ENCODE data around the gene TMEM130.

Gene TMEM130

DNA sequence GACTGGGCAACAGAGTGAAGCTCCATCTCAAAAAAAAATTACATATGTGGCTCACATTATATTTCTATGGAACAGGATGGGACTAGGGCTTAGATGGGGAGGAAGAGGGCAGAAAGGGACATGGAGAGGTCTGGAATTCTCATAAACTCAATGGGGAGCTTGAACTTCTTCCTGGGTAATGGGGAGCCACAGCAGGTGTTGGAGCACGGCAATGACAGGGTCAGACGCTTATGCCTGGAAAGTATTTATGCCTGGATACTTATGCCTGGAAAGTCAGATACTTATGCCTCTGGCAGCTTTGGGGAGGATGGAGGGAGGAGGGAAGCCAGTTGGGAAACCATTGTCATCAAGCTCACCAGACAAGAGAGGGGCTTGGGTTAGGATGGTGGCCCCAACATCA lies 36.8 kb downstream of the TMEM130 start:
- H3K9ac ChIP-seq (ENCODE audit: low read depth in 1 of 2, low read length in 2 of 2) = no peak overlapping the region
- H3K27ac ChIP-seq (ENCODE audit: low read depth in 2 of 2, low read length in 2 of 2) = no peak overlapping the region
- H3K27me3 ChIP-seq (ENCODE audit: control insufficient read depth in 2 of 2, insufficient read depth in 2 of 2, low read length in 2 of 2) = no peaks in the 10 kb centered on the region
- H3K4me1 ChIP-seq (ENCODE audit: control insufficient read depth in 2 of 2, insufficient read depth in 2 of 2, low read length in 2 of 2) = no peaks in the 10 kb centered on the region
- no peaks in the 10 kb centered on the region for H3K9me3 ChIP-seq (ENCODE audit: control insufficient read depth in 2 of 2, low read length in 2 of 2)
- H3K4me3 ChIP-seq (ENCODE audit: low read length in 2 of 2) = no peak overlapping the region
- no peaks in the 10 kb centered on the region for H3K36me3 ChIP-seq (ENCODE audit: control insufficient read depth in 2 of 2, insufficient read depth in 2 of 2, low read length in 2 of 2)

DNA sequence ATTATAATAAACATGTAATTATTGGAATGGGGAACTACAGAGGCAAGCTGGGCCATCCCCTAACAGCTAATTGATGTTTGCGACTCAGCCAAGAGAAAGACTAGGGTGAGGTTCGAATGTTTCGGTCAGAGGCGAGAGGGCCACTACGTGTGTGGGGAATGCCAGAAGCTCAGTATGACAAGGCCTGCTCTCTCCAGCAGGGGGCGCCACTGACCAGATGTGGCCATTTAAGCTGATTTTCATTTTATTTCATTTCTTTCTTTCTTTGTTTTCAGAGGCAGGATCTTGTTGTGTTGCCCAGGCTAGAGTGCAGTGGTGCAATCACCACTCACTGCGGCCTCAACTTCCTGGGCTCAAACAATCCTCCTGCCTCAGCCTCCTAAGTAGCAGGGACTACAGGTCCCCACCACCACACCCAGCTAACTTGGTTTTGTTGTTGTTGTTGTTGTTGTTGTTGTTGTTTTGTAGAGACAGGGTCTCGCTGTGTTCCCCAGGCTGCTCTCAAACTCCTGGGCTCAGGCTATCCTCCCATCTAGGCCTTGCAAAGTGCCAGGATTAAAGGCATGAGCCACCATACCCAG lies 38.1 kb downstream of the TMEM130 start:
- no peak overlapping the region for H3K9ac ChIP-seq (ENCODE audit: low read depth in 1 of 2, low read length in 2 of 2)

DNA sequence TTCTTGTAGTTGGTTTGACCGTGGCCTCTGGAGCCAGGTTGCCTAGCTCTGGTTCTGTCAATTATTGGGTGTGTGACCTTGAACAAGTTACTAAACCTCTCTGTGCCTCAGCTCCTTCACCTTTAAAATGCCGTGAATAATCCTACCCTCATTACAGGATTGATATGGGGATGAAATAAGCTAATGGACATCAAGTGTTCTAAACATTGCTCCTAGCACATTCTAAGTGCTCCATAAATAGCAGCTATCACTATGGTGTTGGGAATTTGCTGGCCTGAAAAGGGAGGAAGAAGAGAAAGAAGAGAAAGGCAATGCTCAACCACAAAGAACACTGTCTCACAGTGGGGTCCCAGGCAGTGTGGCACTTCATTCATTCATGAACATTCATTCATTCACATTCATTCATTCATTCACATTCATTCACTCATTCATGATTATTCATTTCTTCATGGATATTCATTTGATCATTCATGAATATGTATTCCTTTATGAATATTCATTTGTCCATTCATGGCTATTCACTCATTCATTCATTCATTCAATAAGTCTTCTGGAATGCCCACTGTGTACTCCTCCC lies 38.8 kb downstream of the TMEM130 start:
- Histone ChIP-seq H3K36me3 (ENCODE audit: control insufficient read depth in 2 of 2, insufficient read depth in 2 of 2, low read length in 2 of 2) (no peaks in the 10 kb centered on the region), H3K27me3 (ENCODE audit: control insufficient read depth in 2 of 2, insufficient read depth in 2 of 2, low read length in 2 of 2) (no peaks in the 10 kb centered on the region), H3K9ac (ENCODE audit: low read depth in 1 of 2, low read length in 2 of 2) (no peak overlapping the region), H3K4me3 (ENCODE audit: low read length in 2 of 2) (no peak overlapping the region), H3K27ac (ENCODE audit: low read depth in 2 of 2, low read length in 2 of 2) (no peak overlapping the region), H3K9me3 (ENCODE audit: control insufficient read depth in 2 of 2, low read length in 2 of 2) (no peaks in the 10 kb centered on the region), H3K4me1 (ENCODE audit: control insufficient read depth in 2 of 2, insufficient read depth in 2 of 2, low read length in 2 of 2) (no peaks in the 10 kb centered on the region)

More for the DNA sequence above, 38.1 kb downstream of the TMEM130 start:
- Histone ChIP-seq H3K27ac (ENCODE audit: low read depth in 2 of 2, low read length in 2 of 2) (no peak overlapping the region), H3K4me3 (ENCODE audit: low read length in 2 of 2) (no peak overlapping the region), H3K4me1 (ENCODE audit: control insufficient read depth in 2 of 2, insufficient read depth in 2 of 2, low read length in 2 of 2) (no peaks in the 10 kb centered on the region), H3K9me3 (ENCODE audit: control insufficient read depth in 2 of 2, low read length in 2 of 2) (no peaks in the 10 kb centered on the region), H3K27me3 (ENCODE audit: control insufficient read depth in 2 of 2, insufficient read depth in 2 of 2, low read length in 2 of 2) (no peaks in the 10 kb centered on the region), H3K36me3 (ENCODE audit: control insufficient read depth in 2 of 2, insufficient read depth in 2 of 2, low read length in 2 of 2) (no peaks in the 10 kb centered on the region)

DNA sequence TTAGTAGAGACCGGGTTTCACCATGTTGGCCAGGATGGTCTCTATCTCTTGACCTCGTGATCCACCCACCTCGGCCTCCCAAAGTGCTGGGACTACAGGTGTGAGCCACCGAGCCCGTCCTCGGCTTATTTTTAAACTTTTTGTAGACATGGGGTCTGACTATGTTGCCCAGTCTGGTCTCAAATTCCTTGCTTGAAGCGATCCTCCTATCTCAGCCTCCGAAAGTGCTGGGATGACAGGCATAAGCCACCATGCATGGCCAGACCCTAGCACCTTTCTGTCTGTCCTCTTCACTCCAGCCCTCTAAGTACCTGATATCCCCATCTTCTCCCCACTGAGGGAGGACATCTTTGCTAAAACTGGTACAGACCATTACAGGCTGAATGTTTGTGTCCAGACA lies 41.4 kb downstream of the TMEM130 start:
- no peaks in the 10 kb centered on the region for H3K4me1 ChIP-seq (ENCODE audit: control insufficient read depth in 2 of 2, insufficient read depth in 2 of 2, low read length in 2 of 2)

DNA sequence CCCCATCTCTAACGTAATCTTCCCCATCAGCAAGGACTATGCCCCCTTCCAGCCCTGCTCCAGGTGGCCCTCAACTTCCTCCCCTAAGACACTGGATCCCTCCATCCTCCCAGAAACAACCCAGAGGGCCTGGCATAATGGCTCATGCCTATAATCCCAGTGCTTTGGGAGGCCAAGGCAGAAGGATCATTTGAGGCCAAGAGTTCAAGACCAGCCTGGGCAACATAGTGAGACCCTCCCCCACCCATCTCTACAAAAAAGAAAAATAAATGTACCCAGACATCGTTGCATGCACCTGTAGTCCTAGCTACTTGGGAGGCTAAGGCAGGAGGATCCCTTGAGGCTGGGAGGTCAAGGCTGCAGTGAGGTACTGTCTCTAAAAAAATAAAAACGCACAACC lies 42.6 kb downstream of the TMEM130 start:
- H3K36me3 ChIP-seq (ENCODE audit: control insufficient read depth in 2 of 2, insufficient read depth in 2 of 2, low read length in 2 of 2) = no peaks in the 10 kb centered on the region
- no peaks in the 10 kb centered on the region for H3K27me3 ChIP-seq (ENCODE audit: control insufficient read depth in 2 of 2, insufficient read depth in 2 of 2, low read length in 2 of 2)
- no peaks in the 10 kb centered on the region for H3K4me1 ChIP-seq (ENCODE audit: control insufficient read depth in 2 of 2, insufficient read depth in 2 of 2, low read length in 2 of 2)
- H3K4me3 ChIP-seq (ENCODE audit: low read length in 2 of 2) = no peak overlapping the region
- no peaks in the 10 kb centered on the region for H3K9me3 ChIP-seq (ENCODE audit: control insufficient read depth in 2 of 2, low read length in 2 of 2)
- no peak overlapping the region for H3K27ac ChIP-seq (ENCODE audit: low read depth in 2 of 2, low read length in 2 of 2)
- H3K9ac ChIP-seq (ENCODE audit: low read depth in 1 of 2, low read length in 2 of 2) = no peak overlapping the region

More for the DNA sequence above, 41.4 kb downstream of the TMEM130 start:
- Histone ChIP-seq H3K4me3 (ENCODE audit: low read length in 2 of 2) (no peak overlapping the region), H3K9me3 (ENCODE audit: control insufficient read depth in 2 of 2, low read length in 2 of 2) (no peaks in the 10 kb centered on the region), H3K9ac (ENCODE audit: low read depth in 1 of 2, low read length in 2 of 2) (no peak overlapping the region), H3K27ac (ENCODE audit: low read depth in 2 of 2, low read length in 2 of 2) (no peak overlapping the region), H3K36me3 (ENCODE audit: control insufficient read depth in 2 of 2, insufficient read depth in 2 of 2, low read length in 2 of 2) (no peaks in the 10 kb centered on the region), H3K27me3 (ENCODE audit: control insufficient read depth in 2 of 2, insufficient read depth in 2 of 2, low read length in 2 of 2) (no peaks in the 10 kb centered on the region)

DNA sequence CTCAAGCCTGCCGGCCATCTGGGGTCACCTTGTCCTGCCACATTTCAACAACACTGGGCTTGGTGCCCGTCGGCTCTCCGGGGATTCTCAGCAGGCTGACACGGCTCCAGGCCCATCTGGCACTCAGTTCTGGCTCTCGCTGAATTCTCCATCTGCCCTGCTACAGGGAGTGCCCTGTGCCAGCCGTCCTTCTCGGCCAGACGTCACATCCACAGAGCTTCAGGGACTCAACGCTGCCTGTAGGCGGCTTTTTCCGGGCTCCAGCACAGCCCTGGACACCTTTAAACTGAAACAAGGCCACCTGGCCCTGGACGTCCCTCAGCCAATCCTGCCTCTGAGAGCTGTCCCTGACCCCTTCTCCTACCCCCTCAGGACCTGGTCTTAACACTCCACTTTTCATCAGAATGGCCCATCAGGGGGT lies 43.0 kb downstream of the TMEM130 start:
- no peaks in the 10 kb centered on the region for H3K36me3 ChIP-seq (ENCODE audit: control insufficient read depth in 2 of 2, insufficient read depth in 2 of 2, low read length in 2 of 2)
- H3K4me3 ChIP-seq (ENCODE audit: low read length in 2 of 2) = no peak overlapping the region
- H3K4me1 ChIP-seq (ENCODE audit: control insufficient read depth in 2 of 2, insufficient read depth in 2 of 2, low read length in 2 of 2) = no peaks in the 10 kb centered on the region
- no peaks in the 10 kb centered on the region for H3K27me3 ChIP-seq (ENCODE audit: control insufficient read depth in 2 of 2, insufficient read depth in 2 of 2, low read length in 2 of 2)
- no peak overlapping the region for H3K27ac ChIP-seq (ENCODE audit: low read depth in 2 of 2, low read length in 2 of 2)
- no peaks in the 10 kb centered on the region for H3K9me3 ChIP-seq (ENCODE audit: control insufficient read depth in 2 of 2, low read length in 2 of 2)
- H3K9ac ChIP-seq (ENCODE audit: low read depth in 1 of 2, low read length in 2 of 2) = no peak overlapping the region

DNA sequence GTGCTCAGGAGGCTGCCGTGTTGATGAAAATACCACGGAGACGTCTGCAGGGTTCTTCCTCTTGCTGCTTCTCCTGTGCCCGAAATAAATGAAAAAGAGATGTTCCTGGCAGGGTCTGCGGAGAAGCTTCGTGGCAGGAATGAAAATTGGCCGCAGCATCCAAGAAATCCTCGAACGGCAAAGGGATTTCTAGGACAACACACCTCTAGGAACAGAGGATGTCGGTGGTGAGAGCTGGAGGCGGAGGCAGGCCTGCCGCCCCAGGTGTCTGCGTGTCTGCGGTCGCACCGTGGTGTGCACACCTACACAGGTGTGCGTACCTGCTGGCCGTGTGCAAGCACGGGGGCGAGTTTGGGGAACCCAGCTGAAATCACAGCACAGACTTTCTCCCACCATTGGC lies 43.4 kb downstream of the TMEM130 start:
- no peaks in the 10 kb centered on the region for H3K9me3 ChIP-seq (ENCODE audit: control insufficient read depth in 2 of 2, low read length in 2 of 2)
- H3K4me3 ChIP-seq (ENCODE audit: low read length in 2 of 2) = no peak overlapping the region
- no peaks in the 10 kb centered on the region for H3K4me1 ChIP-seq (ENCODE audit: control insufficient read depth in 2 of 2, insufficient read depth in 2 of 2, low read length in 2 of 2)
- H3K36me3 ChIP-seq (ENCODE audit: control insufficient read depth in 2 of 2, insufficient read depth in 2 of 2, low read length in 2 of 2) = no peaks in the 10 kb centered on the region
- no peak overlapping the region for H3K27ac ChIP-seq (ENCODE audit: low read depth in 2 of 2, low read length in 2 of 2)
- no peak overlapping the region for H3K9ac ChIP-seq (ENCODE audit: low read depth in 1 of 2, low read length in 2 of 2)
- H3K27me3 ChIP-seq (ENCODE audit: control insufficient read depth in 2 of 2, insufficient read depth in 2 of 2, low read length in 2 of 2) = no peaks in the 10 kb centered on the region

DNA sequence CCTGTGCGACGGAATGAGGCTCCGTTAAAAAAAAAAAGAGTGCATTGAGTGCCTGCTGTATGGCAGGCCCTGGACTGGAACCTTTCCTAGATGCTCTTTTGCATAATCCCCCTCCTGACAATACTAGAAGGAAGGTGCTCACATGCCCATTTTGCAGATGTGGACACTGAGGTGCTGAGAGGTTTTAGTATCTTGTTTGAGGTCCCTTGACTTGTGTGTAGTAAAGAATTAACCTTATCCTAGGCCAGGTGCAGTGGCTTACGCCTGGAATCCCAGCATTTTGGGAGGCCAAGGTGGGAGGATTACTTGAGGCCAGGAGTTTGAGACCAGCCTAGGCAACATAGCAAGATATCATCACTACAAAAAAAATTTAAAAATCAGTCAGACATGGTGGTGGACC lies 46.6 kb downstream of the TMEM130 start:
- Histone ChIP-seq H3K4me3 (ENCODE audit: low read length in 2 of 2) (no peak overlapping the region), H3K27me3 (ENCODE audit: control insufficient read depth in 2 of 2, insufficient read depth in 2 of 2, low read length in 2 of 2) (no peaks in the 10 kb centered on the region), H3K27ac (ENCODE audit: low read depth in 2 of 2, low read length in 2 of 2) (no peak overlapping the region), H3K9me3 (ENCODE audit: control insufficient read depth in 2 of 2, low read length in 2 of 2) (no peaks in the 10 kb centered on the region), H3K36me3 (ENCODE audit: control insufficient read depth in 2 of 2, insufficient read depth in 2 of 2, low read length in 2 of 2) (no peaks in the 10 kb centered on the region), H3K9ac (ENCODE audit: low read depth in 1 of 2, low read length in 2 of 2) (no peak overlapping the region), H3K4me1 (ENCODE audit: control insufficient read depth in 2 of 2, insufficient read depth in 2 of 2, low read length in 2 of 2) (no peaks in the 10 kb centered on the region)

DNA sequence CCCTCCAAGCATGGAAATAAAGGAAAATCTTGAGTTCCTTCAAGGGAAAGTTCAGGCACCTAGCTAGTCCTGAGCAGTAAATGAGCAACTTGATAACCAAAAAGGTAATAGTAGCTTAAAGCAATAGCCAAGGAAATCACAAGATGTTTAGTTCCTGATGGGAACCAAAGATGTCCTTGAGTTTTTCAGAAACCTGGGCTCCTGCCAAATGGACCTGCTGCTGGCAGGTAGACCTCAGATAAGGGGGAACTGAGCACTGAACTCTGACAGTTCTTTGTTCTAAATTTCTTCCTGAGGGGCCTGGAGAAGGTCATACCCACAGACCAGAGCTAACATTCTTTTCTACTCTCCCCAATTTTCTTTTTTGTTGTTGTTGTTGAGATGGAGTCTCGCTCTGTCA lies 48.5 kb downstream of the TMEM130 start:
- H3K9me3 ChIP-seq (ENCODE audit: control insufficient read depth in 2 of 2, low read length in 2 of 2) = no peaks in the 10 kb centered on the region
- H3K36me3 ChIP-seq (ENCODE audit: control insufficient read depth in 2 of 2, insufficient read depth in 2 of 2, low read length in 2 of 2) = no peaks in the 10 kb centered on the region
- H3K27me3 ChIP-seq (ENCODE audit: control insufficient read depth in 2 of 2, insufficient read depth in 2 of 2, low read length in 2 of 2) = no peaks in the 10 kb centered on the region
- H3K4me3 ChIP-seq (ENCODE audit: low read length in 2 of 2) = no peak overlapping the region
- H3K9ac ChIP-seq (ENCODE audit: low read depth in 1 of 2, low read length in 2 of 2) = no peak overlapping the region
- H3K27ac ChIP-seq (ENCODE audit: low read depth in 2 of 2, low read length in 2 of 2) = no peak overlapping the region
- H3K4me1 ChIP-seq (ENCODE audit: control insufficient read depth in 2 of 2, insufficient read depth in 2 of 2, low read length in 2 of 2) = no peaks in the 10 kb centered on the region

DNA sequence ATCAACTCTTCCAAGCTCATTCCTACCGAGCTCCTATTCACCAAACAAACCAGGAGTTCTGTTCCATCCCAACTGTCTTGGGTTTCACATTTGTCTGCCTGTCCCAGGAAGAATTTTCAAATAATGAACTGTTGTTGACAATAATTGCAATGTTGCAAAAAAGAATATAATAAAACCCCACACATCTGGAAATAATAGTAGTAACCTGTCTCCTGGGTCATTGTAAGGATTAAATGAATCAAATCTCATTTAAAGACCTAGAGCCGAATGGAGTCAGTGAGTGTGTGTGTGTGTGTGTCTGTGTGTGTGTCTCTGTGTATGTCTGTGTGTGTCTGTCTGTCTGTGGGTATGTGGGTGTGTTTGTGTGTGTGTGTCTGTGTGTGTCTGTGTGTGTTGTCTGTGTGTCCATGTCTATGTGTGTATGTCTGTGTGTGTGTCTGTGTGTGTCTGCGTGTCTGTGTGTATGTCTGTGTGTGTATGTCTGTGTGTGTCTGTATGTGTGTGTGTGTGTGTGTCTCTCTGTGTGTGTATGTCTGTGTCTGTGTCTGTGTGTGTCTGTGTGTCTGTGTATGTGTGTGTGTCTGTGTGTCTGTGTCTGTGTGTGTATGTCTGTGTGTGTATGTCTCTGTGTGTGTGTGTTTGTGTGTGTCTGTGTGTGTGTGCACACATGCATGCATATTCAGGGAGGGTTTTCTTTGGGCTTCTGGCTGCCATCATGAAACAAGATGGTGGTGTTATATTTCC lies 52.7 kb downstream of the TMEM130 start:
- Histone ChIP-seq H3K27me3 (ENCODE audit: control insufficient read depth in 2 of 2, insufficient read depth in 2 of 2, low read length in 2 of 2) (no peaks in the 10 kb centered on the region), H3K9me3 (ENCODE audit: control insufficient read depth in 2 of 2, low read length in 2 of 2) (no peaks in the 10 kb centered on the region), H3K36me3 (ENCODE audit: control insufficient read depth in 2 of 2, insufficient read depth in 2 of 2, low read length in 2 of 2) (no peaks in the 10 kb centered on the region), H3K9ac (ENCODE audit: low read depth in 1 of 2, low read length in 2 of 2) (no peak overlapping the region), H3K27ac (ENCODE audit: low read depth in 2 of 2, low read length in 2 of 2) (no peak overlapping the region), H3K4me3 (ENCODE audit: low read length in 2 of 2) (no peak overlapping the region), H3K4me1 (ENCODE audit: control insufficient read depth in 2 of 2, insufficient read depth in 2 of 2, low read length in 2 of 2) (no peaks in the 10 kb centered on the region)
